ENCODE results near the gene ASCC3. TPM values are rescaled to one million over a fixed set of nuclear protein-coding genes. Genes with fewer than 3 reads are reported as not detected.

The ASCC3 gene
- total and polyA plus RNA-seq, 2 experiments from 2014 or later, result 92.9 to 129 TPM

- TF ChIP-seq EZH2phosphoT487 (IDR thresholded peaks at IDR 0.05; ENCODE audit: unreplicated experiment) (no peak), REST (IDR thresholded peaks at IDR 0.05; ENCODE audit: unreplicated experiment) (no peak), CREB1 (CRISPR knock-in tag; IDR thresholded peaks at IDR 0.05; ENCODE audit: low read depth) (no peak), ETS1 (IDR thresholded peaks at IDR 0.05) (no peak), CTCF (conservative IDR thresholded peaks at IDR 0.05; ENCODE audit: low read depth in 2 of 2) (no peak)
Observed at GRCh38 chr6:100774681-100775080, 106.4 kb downstream of the ASCC3 start (continued).

GRCh38 chr6:100768816-100769351 lies 112.2 kb downstream of the ASCC3 start:
- TF ChIP-seq ZNF331 (CRISPR knock-in tag; IDR thresholded peaks at IDR 0.05; ENCODE audit: low read depth), result no peak
- Mint-ChIP-seq H3K27me3 (ENCODE audit: insufficient read depth, low read depth, poor library complexity) (no peaks in the 10 kb centered on the region), H3K4me1 (peaks cover 5% of the 10 kb centered on the region; the same call in 2 of the 3 replicates), H3K36me3 (ENCODE audit: low read depth) (peaks cover 29% of the 10 kb centered on the region), H3K9me3 (peaks cover 16% of the 10 kb centered on the region), H3K4me3 (no peak overlapping the region), H3K27ac (no peak overlapping the region)
- Histone ChIP-seq H3K27me3 (ENCODE audit: insufficient read depth) (no peaks in the 10 kb centered on the region), H3K4me1 (ENCODE audit: insufficient read depth) (no peaks in the 10 kb centered on the region), H3K36me3 (ENCODE audit: insufficient read depth) (peaks cover 19% of the 10 kb centered on the region; the same call in 1 of the 2 replicates), H4K20me1 (replicated peaks; ENCODE audit: insufficient read depth) (no peaks in the 10 kb centered on the region), H3K4me2 (no peak overlapping the region), H3K27ac (ENCODE audit: low read depth) (no peak overlapping the region), H3K4me3 (no peak overlapping the region), H2AFZ (no peak overlapping the region), H3K9me2 (ENCODE audit: insufficient read depth) (no peaks in the 10 kb centered on the region), H3K79me2 (replicated peaks; ENCODE audit: insufficient read depth) (no peaks in the 10 kb centered on the region; the same call in 1 of the 2 replicates), H3F3A (replicated peaks; ENCODE audit: low read depth) (no peaks in the 10 kb centered on the region)
- ATAC-seq (no peak), DNase-seq (ENCODE audit: low spot score) (no peak)

Measured in GM23338 (cell line).